GM12874 (cell line): Measurements from ENCODE around the gene ERAP2.

Experiments
- TF ChIP-seq, protein P1 (sequence below): IDR thresholded peaks from 2 replicates; pipeline ENCODE4 v1.5.1; 2011; ENCODE audit warnings: low read depth, mild to moderate bottlenecking, control low read depth, low read length, moderate library complexity; ENCODE audit not compliant: insufficient read depth

The ERAP2 gene

DNA sequence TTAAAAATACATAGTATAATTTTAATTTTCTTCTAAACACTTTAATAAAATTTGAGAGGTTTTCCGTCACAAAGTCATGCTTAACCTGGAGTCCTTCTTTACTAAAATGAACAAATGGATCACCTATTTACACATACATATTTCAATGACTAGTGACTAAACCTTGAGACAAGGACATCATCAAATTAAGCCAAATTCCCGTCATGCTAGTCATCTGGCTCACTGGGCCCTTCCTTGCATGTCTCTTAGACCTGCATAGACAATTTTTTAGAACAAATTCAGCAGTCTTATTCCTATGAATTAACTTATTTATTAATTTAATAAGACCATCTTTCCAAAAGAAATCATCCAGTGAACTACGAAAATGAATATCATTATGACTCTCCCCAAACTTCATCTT is 26.6 kb downstream of the ERAP2 start:
- TF ChIP-seq, protein P1, sequence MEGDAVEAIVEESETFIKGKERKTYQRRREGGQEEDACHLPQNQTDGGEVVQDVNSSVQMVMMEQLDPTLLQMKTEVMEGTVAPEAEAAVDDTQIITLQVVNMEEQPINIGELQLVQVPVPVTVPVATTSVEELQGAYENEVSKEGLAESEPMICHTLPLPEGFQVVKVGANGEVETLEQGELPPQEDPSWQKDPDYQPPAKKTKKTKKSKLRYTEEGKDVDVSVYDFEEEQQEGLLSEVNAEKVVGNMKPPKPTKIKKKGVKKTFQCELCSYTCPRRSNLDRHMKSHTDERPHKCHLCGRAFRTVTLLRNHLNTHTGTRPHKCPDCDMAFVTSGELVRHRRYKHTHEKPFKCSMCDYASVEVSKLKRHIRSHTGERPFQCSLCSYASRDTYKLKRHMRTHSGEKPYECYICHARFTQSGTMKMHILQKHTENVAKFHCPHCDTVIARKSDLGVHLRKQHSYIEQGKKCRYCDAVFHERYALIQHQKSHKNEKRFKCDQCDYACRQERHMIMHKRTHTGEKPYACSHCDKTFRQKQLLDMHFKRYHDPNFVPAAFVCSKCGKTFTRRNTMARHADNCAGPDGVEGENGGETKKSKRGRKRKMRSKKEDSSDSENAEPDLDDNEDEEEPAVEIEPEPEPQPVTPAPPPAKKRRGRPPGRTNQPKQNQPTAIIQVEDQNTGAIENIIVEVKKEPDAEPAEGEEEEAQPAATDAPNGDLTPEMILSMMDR = no peak

DNA sequence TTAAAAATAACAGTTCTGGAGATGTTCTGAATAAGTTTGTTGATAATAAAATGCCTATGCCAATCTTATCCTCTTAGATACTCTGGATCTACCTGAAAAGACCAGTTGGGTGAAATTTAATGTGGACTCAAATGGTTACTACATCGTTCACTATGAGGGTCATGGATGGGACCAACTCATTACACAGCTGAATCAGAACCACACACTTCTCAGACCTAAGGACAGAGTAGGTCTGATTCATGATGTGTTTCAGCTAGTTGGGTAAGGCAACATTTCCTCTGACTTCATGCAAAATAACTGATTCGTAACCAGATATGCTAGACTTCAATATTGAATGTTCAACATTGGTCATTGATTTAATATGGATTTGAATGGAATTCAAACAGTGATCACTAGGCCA is 27.0 kb downstream of the ERAP2 start:
- TF ChIP-seq, protein P1 = no peak

DNA sequence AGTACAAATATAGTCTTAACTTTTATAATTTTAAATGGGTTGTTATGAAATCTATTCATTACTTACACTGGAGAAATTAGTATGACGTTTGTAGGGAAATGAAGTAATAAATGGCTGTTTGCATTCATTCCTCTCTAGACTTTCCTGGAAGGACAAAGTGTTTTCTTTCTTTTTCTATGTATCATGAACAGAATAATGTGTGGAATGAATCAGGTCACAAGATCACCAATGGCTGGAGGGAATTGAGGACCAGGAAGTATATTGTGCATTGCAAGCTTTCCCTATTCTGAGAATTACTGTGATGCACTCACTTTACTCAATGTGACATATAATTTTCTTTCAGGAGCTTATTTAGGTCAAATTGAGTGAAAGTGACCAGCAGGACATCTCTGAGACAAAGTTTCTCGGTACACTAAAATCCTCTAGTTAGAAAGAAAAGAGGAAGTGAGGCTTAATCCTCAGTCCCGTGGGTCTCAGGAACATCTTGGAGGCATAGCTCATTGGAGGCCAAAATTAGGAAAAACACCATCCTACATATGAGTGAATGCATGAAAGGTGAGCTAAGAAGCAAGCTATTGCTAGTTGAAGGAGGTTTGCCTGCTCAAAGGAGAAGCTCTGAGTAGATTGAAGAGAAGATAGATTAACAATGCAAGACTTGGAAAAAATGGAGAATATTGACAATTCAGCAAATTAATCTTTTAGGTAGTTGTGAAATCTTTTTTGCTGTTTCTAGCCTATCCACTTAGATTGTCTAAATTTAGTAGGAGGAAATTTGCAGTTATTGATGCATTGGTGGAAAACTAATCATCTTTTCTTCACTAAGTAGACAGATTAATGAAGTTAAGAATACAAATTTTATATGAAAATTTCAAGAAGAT is 28.0 kb downstream of the ERAP2 start:
- TF ChIP-seq, protein P1 = no peak

DNA sequence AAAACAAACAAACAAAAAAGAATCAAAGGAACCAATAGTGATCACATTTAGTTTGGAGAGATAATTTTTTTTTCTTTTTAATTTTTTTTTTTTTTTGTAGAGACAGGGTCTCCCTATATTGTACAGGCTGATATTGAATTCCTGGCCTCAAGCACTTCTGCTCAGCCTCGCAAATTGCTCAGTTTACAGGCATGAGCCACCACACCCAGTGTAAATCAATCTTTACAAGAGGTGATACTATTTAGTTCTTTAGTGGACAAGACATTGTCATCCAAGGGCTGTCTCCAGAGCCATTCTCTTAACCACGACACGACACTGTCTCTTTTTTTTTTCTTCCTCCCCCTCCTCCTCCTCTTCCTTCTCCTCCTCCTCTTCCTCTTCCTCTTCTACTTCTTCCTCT is 29.6 kb downstream of the ERAP2 start:
- TF ChIP-seq, protein P1 = no peak

DNA sequence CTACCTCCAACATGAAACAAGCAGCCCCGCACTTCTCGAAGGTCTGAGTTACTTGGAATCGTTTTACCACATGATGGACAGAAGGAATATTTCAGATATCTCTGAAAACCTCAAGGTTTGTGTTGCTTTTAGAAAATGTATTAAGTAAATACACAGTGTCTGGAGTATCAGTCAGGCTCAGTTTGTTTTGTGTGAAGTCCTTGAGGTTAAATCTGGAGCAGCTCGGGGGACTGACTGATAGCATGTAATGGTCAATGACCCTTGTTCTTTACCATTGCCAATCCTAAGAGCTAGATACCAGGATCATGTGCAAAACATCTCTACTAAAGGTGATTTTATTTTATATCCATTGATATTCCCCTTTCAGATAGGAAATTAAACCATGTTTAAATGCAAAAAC is 32.7 kb downstream of the ERAP2 start:
- TF ChIP-seq, protein P1 = no peak

DNA sequence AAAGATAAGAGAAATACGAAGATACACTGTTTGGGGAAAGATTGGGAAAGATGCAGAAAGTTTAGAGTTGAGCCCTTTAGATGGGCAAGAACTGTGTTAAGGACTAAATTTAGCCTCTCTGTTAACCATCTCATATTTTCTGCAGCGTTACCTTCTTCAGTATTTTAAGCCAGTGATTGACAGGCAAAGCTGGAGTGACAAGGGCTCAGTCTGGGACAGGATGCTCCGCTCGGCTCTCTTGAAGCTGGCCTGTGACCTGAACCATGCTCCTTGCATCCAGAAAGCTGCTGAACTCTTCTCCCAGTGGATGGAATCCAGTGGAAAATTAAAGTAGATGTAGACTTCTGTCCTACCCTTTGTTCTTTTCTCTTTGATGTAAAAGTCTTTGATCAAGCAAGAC is 33.1 kb downstream of the ERAP2 start:
- TF ChIP-seq, protein P1 = no peak

DNA sequence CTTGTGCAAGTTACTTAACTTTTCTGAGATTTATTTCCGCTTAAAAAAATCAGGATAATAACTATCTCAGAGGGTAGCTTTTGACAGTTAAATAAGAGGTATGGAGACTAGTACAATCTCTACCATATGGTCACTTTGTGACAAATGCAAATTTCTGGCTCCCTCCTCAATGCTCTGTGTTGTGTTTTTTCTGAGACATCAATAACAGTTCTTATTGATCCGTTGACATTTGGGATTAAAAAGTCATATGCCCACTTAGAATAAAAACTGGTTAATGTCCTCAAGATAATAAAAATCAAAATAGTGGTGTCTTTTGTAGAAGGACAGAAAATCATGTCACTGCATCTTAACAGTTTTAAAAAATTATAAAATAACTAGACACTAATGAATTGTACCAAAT is 34.8 kb downstream of the ERAP2 start:
- TF ChIP-seq, protein P1 = no peak
